ENCODE results near the gene VASN. TPM values are rescaled to one million over a fixed set of nuclear protein-coding genes. Genes with fewer than 3 reads are reported as not detected.

The VASN gene
- total and polyA plus RNA-seq, 9 of the 15 experiments (the other 6 are each of a cell fraction or from before 2014, with no cell fraction given), result 0.01 to 2.5 (median 0.41) TPM; not detected in 1

- TF ChIP-seq AFF1 (IDR thresholded peaks at IDR 0.05; ENCODE audit: low read depth in 1 of 2, partially characterized antibody in 2 of 2) (no peak), HSF4 (CRISPR knock-in tag; IDR thresholded peaks at IDR 0.05; ENCODE audit: borderline replicate concordance) (no peak), SMARCE1 (IDR thresholded peaks at IDR 0.05) (no peak), SPI1 (IDR thresholded peaks at IDR 0.05; ENCODE audit: borderline replicate concordance, low read depth, low read length) (no peak), MYNN (IDR thresholded peaks at IDR 0.05) (no peak; the same call in 1 of the 2 replicates), MYNN (CRISPR knock-in tag; IDR thresholded peaks at IDR 0.05) (no peak), KHSRP (IDR thresholded peaks at IDR 0.05) (no peak), LCOR (CRISPR knock-in tag; IDR thresholded peaks at IDR 0.05) (no peak), NR2C2 (CRISPR knock-in tag; IDR thresholded peaks at IDR 0.05) (no peak), NR2C2 (tag; IDR thresholded peaks at IDR 0.05) (no peak; the same call in 1 of the 2 replicates), CCNT2 (IDR thresholded peaks at IDR 0.05; ENCODE audit: borderline replicate concordance, extremely low read depth, insufficient read length, low read depth, low read length) (peak; percentile 78), GATAD2B (IDR thresholded peaks at IDR 0.05; ENCODE audit: borderline replicate concordance) (no peak), ZNF764 (CRISPR knock-in tag; IDR thresholded peaks at IDR 0.05; ENCODE audit: low read depth) (no peak), KAT2B (IDR thresholded peaks at IDR 0.05; ENCODE audit: low read depth, low read length) (no peak), GABPA (tag; conservative IDR thresholded peaks at IDR 0.05; ENCODE audit: low read depth) (no peak), ZFP30 (CRISPR knock-in tag; IDR thresholded peaks at IDR 0.05; ENCODE audit: borderline replicate concordance) (no peak), ZFP1 (CRISPR knock-in tag; IDR thresholded peaks at IDR 0.05) (no peak), RBFOX2 (IDR thresholded peaks at IDR 0.05; ENCODE audit: low read depth, low read length) (peak; percentile 88), ETV6 (IDR thresholded peaks at IDR 0.05; ENCODE audit: borderline replicate concordance in 1 of 2, low read depth in 2 of 2, low read length in 1 of 2) (no peak), ETV6 (CRISPR knock-in tag; IDR thresholded peaks at IDR 0.05; ENCODE audit: borderline replicate concordance) (no peak), E2F8 (IDR thresholded peaks at IDR 0.05; ENCODE audit: low read depth, partially characterized antibody) (no peak), ZNF232 (CRISPR knock-in tag; IDR thresholded peaks at IDR 0.05) (no peak), SETDB1 (IDR thresholded peaks at IDR 0.05; ENCODE audit: low read length) (no peak), ZNF699 (CRISPR knock-in tag; IDR thresholded peaks at IDR 0.05; ENCODE audit: insufficient replicate concordance) (no peak)
Observed at GRCh38 chr16:4371357-4372000, at the start of gene VASN (continued).

Data from K562 (cell line).